Adipose tissue (tissue), 3 donors: ENCODE measurements around the gene BCLAF1. TPM values are rescaled to one million over a fixed set of nuclear protein-coding genes. Genes with fewer than 3 reads are reported as not detected.
"Not testable (repeated sequence)": the region's sequence is repeated elsewhere in the genome, so short reads cannot be mapped to it uniquely, and the experiment has no call there.

Source experiments
- H3K27ac ChIP-seq: one replicate; pipeline ENCODE4 v1.5.1; 2013; ENCODE audit warnings: low read depth, low read length
- WGBS, 3 donors: extraction: QIAGEN DNeasy Blood & Tissue Kit; methylation state at CpG; one replicate each; pipeline ENCODE4 v1.1.7; 2013; 5-methylcytosine and 5-hydroxymethylcytosine counted together
- polyA plus RNA-seq, 3 donors: library from polyadenylated mRNA; stranded (reverse); fragments of 200-250 nt; gene quantifications; one replicate each; pipeline ENCODE4 v1.2.3, GENCODE V29; 2013
- donor health status: healthy with polysubstance abuse.
- donor health status: Bipolar disorder and iron deficiency.
- donor health status: healthy.

The BCLAF1 gene
- polyA plus RNA-seq, 3 donors = 13.0 to 27.9 (median 24.2) TPM

GRCh38 chr6:136224974-136225373, 64.7 kb downstream of the BCLAF1 start:
- H3K27ac ChIP-seq = not testable (repeated sequence)
- WGBS, 3 donors = 88 to 95% (median 94%) methylated on average over 4 of the region's 4 CpGs

GRCh38 chr6:136216503-136217401, 72.9 kb downstream of the BCLAF1 start:
- 81 to 84% (median 83%) methylated on average over 10 of the region's 10 CpGs for WGBS, 3 donors
- H3K27ac ChIP-seq = no peak overlapping the region

- no peak overlapping the region for H3K27ac ChIP-seq
Measured at GRCh38 chr6:136213853-136214252, 75.8 kb downstream of the BCLAF1 start.

GRCh38 chr6:136213012-136213539, 76.6 kb downstream of the BCLAF1 start:
- H3K27ac ChIP-seq = no peak overlapping the region
- 72 to 90% (median 83%) methylated on average over 5 of the region's 5 CpGs for WGBS, 3 donors

GRCh38 chr6:136212608-136213007, 77.0 kb downstream of the BCLAF1 start:
- no peak overlapping the region for H3K27ac ChIP-seq
- 95 to 97% (median 95%) methylated on average over 2 of the region's 2 CpGs for WGBS, 3 donors

GRCh38 chr6:136210398-136211165, 79.1 kb downstream of the BCLAF1 start:
- WGBS, 3 donors = 86 to 92% (median 86%) methylated on average over 13 of the region's 13 CpGs
- no peak overlapping the region for H3K27ac ChIP-seq

- no peak overlapping the region for H3K27ac ChIP-seq
- WGBS, 3 donors = 88 to 97% (median 93%) methylated on average over 2 of the region's 2 CpGs
Measured at GRCh38 chr6:136209496-136209895, 80.2 kb downstream of the BCLAF1 start.

GRCh38 chr6:136208783-136209182, 80.9 kb downstream of the BCLAF1 start:
- no peak overlapping the region for H3K27ac ChIP-seq
- 84 to 97% (median 95%) methylated on average over 4 of the region's 4 CpGs for WGBS, 3 donors

Other genes starting within 250 kb of the BCLAF1 start
- 1 to 10 TPM in 1 of 3 donors, under 1 TPM in 2; 0.38 to 1.0 (median 0.42) TPM for gene MTFR2, start 39.5 kb downstream of the BCLAF1 start, polyA plus RNA-seq